Breast epithelium (tissue), 4 donors: ENCODE data around the gene NUP205. TPM values are rescaled to one million over a fixed set of nuclear protein-coding genes. Genes with fewer than 3 reads are reported as not detected.
"Not testable (repeated sequence)": the region's sequence is repeated elsewhere in the genome, so short reads cannot be mapped to it uniquely, and the experiment has no call there.

ENCODE experiments used
- DNase-seq, 2 donors: peaks; one replicate each; pipeline ENCODE4 v3.0.0-alpha.2; 2019; ENCODE audit warnings: low spot score in 2 of 2
- H3K27ac ChIP-seq, 2 donors: fragments of 200-600 bp; sonication (generic) in 1 of 2; one replicate each; pipeline ENCODE4 v1.5.1; 2016 to 2019; ENCODE audit warnings: mild to moderate bottlenecking in 1 of 2
- H3K27me3 ChIP-seq, 2 donors: fragments of 200-600 bp; sonication (generic) in 1 of 2; one replicate each; pipeline versions ENCODE4 v1.5.1 to v1.6.0; 2017 to 2019; ENCODE audit warnings: control low read depth in 1 of 2, mild to moderate bottlenecking in 1 of 2
- H3K36me3 ChIP-seq: fragments of 200-600 bp; one replicate; pipeline ENCODE4 v1.5.1; 2019
- H3K4me1 ChIP-seq, 2 donors: fragments of 200-600 bp; sonication (generic); one replicate each; pipeline ENCODE4 v1.5.1; 2016 to 2019; ENCODE audit warnings: control low read depth in 1 of 2
- H3K4me3 ChIP-seq, 3 donors: fragments of 200-600 bp; sonication (generic); 1 replicate in 2 of 3; 2 replicates in 1 of 3; pipeline ENCODE4 v1.5.1; 2016 to 2019; ENCODE audit warnings: mild to moderate bottlenecking in 3 of 3, moderate library complexity in 2 of 3
- H3K9me3 ChIP-seq, 2 donors: fragments of 200-600 bp; sonication (generic) in 1 of 2; one replicate each; pipeline ENCODE4 v1.5.1; 2016 to 2019; ENCODE audit warnings: control low read depth in 1 of 2
- POLR2A ChIP-seq: fragments of 450-650 bp; IDR thresholded peaks from one replicate; pipeline ENCODE4 v1.6.1; 2016; ENCODE audit warnings: antibody characterized with exemption, mild to moderate bottlenecking, moderate library complexity
- POLR2AphosphoS5 ChIP-seq, 3 donors: sonication (generic); formaldehyde crosslinking; IDR thresholded peaks; one replicate each; pipeline ENCODE4 v1.6.1; 2017; ENCODE audit warnings: antibody characterized with exemption in 3 of 3
- intact Hi-C: fragments of 100-400 bp; cut with DNase I; formaldehyde crosslinking; loops from one replicate; pipeline ENCODE4 v1.15.1; 2023; ENCODE audit warnings: low total_unique reads
- total RNA-seq, 3 donors: library from RNA; depleted of rRNA; stranded (reverse); fragments of >200 nt; gene quantifications; one replicate each; pipeline ENCODE4 v1.1.0, GENCODE V29; 2016
- TF ChIP-seq, protein P1 (sequence below), 3 donors: fragments of 450-650 bp; IDR thresholded peaks; one replicate each; pipeline ENCODE4 v1.5.1; 2016 to 2017; ENCODE audit warnings: antibody characterized with exemption in 3 of 3, mild to moderate bottlenecking in 3 of 3, moderate library complexity in 3 of 3

Gene NUP205
- total RNA-seq, 3 donors from 2014 or later, result 22.6 to 49.6 (median 44.6) TPM

DNA sequence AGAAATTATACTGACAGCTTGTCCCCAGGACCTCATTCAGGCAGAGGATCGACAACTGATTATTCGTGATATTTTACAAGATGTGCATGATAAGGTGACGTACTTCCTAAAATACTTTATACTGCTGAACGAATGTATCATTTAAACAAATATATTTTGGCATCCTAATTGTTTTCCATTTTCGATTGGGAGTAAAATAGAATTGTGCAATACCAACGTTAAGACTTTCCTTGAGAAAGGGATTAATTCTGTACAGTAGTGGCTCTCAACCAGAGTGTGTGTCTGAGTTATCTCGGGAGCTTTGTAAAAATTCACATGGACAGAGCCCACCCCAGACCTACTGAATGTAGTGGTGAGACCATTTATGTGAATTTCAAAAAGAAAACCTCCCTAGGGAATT lies 60.8 kb downstream of the NUP205 start:
- H3K9me3 ChIP-seq, result no peaks in the 10 kb centered on the region
- H3K27ac ChIP-seq, result no peak overlapping the region
- peaks cover 9% of the 10 kb centered on the region for H3K36me3 ChIP-seq
- H3K27me3 ChIP-seq, result no peaks in the 10 kb centered on the region
- DNase-seq, result no peak
- no peaks in the 10 kb centered on the region for H3K4me1 ChIP-seq
- TF ChIP-seq POLR2A, result no peak
- TF ChIP-seq, protein P1, sequence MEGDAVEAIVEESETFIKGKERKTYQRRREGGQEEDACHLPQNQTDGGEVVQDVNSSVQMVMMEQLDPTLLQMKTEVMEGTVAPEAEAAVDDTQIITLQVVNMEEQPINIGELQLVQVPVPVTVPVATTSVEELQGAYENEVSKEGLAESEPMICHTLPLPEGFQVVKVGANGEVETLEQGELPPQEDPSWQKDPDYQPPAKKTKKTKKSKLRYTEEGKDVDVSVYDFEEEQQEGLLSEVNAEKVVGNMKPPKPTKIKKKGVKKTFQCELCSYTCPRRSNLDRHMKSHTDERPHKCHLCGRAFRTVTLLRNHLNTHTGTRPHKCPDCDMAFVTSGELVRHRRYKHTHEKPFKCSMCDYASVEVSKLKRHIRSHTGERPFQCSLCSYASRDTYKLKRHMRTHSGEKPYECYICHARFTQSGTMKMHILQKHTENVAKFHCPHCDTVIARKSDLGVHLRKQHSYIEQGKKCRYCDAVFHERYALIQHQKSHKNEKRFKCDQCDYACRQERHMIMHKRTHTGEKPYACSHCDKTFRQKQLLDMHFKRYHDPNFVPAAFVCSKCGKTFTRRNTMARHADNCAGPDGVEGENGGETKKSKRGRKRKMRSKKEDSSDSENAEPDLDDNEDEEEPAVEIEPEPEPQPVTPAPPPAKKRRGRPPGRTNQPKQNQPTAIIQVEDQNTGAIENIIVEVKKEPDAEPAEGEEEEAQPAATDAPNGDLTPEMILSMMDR (IDR thresholded peaks at IDR 0.05), result no peak
- no peak for TF ChIP-seq POLR2AphosphoS5 (IDR thresholded peaks at IDR 0.05)
- intact Hi-C loops, result loop anchor here (2.0 kb wide), 1 partner anchor 74 kb away; no protein-coding TSS in a partner anchor
- H3K4me3 ChIP-seq, result no peak overlapping the region

DNA sequence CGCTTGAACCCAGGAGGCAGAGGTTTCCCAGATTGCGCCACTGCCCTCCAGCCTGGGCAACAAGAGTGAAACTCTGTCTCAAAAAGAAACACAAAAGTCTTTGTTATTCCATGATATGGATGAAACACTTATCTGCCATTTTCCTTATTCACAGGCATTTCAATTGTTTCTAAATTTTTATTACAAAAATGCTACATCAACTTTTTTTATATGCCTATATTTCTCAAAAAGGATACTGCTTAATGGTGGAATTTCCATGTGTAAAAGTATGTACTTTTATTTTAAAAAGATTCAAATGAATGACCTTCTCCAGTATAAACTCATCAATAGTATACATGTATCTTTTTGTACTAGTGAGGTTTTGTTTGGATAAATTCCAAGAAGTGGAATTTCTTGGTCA lies 62.7 kb downstream of the NUP205 start:
- Histone ChIP-seq H3K36me3 (peaks cover 4% of the 10 kb centered on the region), H3K4me3 (no peak overlapping the region), H3K9me3 (no peaks in the 10 kb centered on the region), H3K27ac (peak overlapping the region in 1 of 2 donors; percentile 51), H3K4me1 (no peaks in the 10 kb centered on the region), H3K27me3 (no peaks in the 10 kb centered on the region)
- intact Hi-C loops, result no loop called here
- TF ChIP-seq, protein P1 (IDR thresholded peaks at IDR 0.05), result no peak
- TF ChIP-seq POLR2AphosphoS5 (IDR thresholded peaks at IDR 0.05) (no peak), POLR2A (no peak)
- no peak for DNase-seq

DNA sequence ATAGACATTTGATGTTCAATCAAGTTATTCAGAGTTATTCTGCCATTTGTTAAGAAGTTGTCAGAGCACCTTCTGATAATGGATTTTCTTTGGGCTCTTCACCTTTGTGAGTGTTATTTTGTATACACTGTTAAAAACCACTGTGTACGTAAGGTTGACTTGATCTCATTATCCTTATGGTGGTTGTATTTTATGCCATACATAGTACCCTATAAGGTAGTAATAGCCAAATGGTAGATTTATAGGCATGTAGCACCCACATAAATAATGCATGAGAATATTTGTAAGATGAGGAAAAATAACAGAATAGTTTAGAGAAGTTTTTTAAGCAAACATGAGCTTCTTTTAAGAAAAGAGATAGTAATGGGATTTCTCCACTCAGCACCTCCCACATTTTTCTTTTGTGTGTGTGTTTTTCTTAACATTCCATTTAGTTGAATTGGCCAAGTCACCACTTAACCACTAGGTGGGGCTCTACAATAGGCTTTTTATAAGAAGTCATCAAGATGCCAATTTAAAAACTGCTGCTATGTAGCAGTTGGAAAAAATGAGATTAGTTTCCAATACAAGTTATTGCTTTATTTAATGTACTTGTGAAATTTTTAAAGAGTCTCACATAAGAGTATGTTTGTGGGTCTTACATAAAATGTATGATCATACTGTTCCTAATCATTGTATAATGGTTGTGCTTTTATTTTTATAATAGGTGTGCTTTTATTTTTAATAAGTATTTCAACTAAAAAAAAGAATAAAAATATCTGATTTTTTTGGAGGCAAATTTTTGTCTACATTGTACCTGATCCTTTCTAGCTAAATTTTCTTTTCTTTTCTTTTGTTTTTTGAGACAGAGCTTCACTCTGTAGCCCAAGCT lies 63.5 kb downstream of the NUP205 start:
- intact Hi-C loops, result no loop called here
- Histone ChIP-seq H3K27ac (peak overlapping the region in 1 of 2 donors; percentile 51), H3K4me1 (no peaks in the 10 kb centered on the region), H3K36me3 (no peaks in the 10 kb centered on the region), H3K9me3 (no peaks in the 10 kb centered on the region), H3K27me3 (no peaks in the 10 kb centered on the region), H3K4me3 (no peak overlapping the region)
- TF ChIP-seq POLR2AphosphoS5 (IDR thresholded peaks at IDR 0.05) (no peak), POLR2A (no peak)
- TF ChIP-seq, protein P1 (IDR thresholded peaks at IDR 0.05), result peak; percentile 70 to 74 (median 74)
- DNase-seq, result peak in 1 of 2 donors; percentile 36

DNA sequence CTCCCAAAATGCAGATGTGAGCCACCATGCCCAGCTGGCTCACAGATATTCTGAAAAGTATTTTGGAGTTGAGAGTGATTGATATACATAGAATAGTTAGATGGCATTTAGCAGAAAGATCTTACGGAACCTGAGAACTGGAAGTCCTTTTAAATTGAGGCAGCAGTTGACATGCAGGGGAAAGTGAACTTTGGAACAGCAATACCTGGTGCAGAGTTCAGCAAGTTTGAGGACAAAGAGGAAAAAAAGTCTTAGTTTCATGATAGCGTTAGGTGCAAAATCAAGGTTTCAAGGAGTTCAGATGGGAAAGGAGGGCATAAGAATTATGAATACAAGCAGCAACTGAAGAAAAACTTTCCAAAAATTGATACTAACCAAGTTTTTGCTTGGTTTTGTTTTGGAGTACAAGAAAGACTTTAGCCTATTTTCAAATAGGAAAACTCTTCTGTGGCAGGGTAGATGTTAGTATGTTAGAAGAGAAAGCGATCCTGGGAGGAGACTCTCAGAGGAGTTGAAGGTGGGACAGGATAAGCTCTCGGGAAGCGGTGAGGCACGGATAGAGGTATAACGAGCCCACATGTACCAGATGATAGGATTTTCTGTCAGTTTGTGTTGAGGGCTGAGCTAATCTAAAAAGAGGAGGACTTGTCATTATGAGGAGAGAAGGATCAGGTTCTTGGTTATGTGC lies 76.6 kb downstream of the NUP205 start:
- Histone ChIP-seq H3K27ac (no peak overlapping the region), H3K4me1 (no peaks in the 10 kb centered on the region), H3K27me3 (no peaks in the 10 kb centered on the region), H3K9me3 (no peaks in the 10 kb centered on the region), H3K4me3 (no peak overlapping the region), H3K36me3 (peaks cover 5% of the 10 kb centered on the region)
- TF ChIP-seq POLR2A, result no peak
- no peak for TF ChIP-seq POLR2AphosphoS5 (IDR thresholded peaks at IDR 0.05)
- TF ChIP-seq, protein P1 (IDR thresholded peaks at IDR 0.05), result no peak
- DNase-seq, result no peak
- intact Hi-C loops, result no loop called here

DNA sequence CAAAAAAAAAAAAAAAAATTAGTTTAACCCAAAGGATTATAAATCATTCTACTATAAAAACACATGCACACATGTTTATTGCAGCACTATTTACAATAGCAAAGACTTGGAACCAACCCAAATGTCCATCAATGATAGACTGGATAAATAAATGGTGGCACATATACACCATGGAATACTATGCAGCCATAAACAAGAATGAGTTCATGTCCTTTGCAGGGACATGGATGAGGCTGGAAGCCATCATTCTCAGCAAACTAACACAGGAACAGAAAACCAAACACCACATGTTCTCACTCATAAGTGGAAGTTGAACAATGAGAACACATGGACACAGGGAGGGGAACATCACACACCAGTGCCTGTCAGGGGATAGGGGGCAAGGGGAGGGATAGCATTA lies 82.0 kb downstream of the NUP205 start:
- not testable (repeated sequence) for DNase-seq, H3K4me1 ChIP-seq, H3K27ac ChIP-seq, H3K4me3 ChIP-seq, H3K9me3 ChIP-seq, H3K27me3 ChIP-seq, H3K36me3 ChIP-seq
- intact Hi-C loops, result loop anchor here (10.0 kb wide), 1 partner anchor 355 kb away; no protein-coding TSS in a partner anchor
